ENCODE measurements around the gene VENTX. TPM values are rescaled to one million over a fixed set of nuclear protein-coding genes. Genes with fewer than 3 reads are reported as not detected.

Gene VENTX
- polyA plus RNA-seq, 1 donor (not counting 4 experiments of a cell fraction or from before 2014, with no cell fraction given), result not detected

- H3K4me1 ChIP-seq (ENCODE audit: control insufficient read depth, extremely low read depth, insufficient read depth, low read length), result no peaks in the 10 kb centered on the region
- no peak overlapping the region for H2AFZ ChIP-seq (ENCODE audit: control insufficient read depth, low read length)
- no peak overlapping the region for H3K4me3 ChIP-seq (ENCODE audit: control insufficient read depth in 2 of 3, extremely low read depth in 1 of 3, insufficient read depth in 2 of 3, low read depth in 1 of 3, low read length in 3 of 3)
- no peak overlapping the region for H3K4me2 ChIP-seq (ENCODE audit: control insufficient read depth, extremely low read depth, insufficient read depth, low read depth, low read length)
- H4K20me1 ChIP-seq (ENCODE audit: control insufficient read depth, extremely low read depth, insufficient read depth, low read length), result no peaks in the 10 kb centered on the region
- DNase-seq (ENCODE audit: low read depth, low spot score), result no peak
- TF ChIP-seq EZH2 (IDR thresholded peaks at IDR 0.05; ENCODE audit: low read length), result no peak
- no peak overlapping the region for H3K9ac ChIP-seq (ENCODE audit: control insufficient read depth, extremely low read depth, insufficient read depth, low read length)
- peaks cover 6% of the 10 kb centered on the region for H3K27me3 ChIP-seq (ENCODE audit: control insufficient read depth, extremely low read depth, insufficient read depth, low read length)
- no peak for FAIRE-seq
- H3K9me3 ChIP-seq (ENCODE audit: control insufficient read depth, low read depth, low read length), result no peaks in the 10 kb centered on the region
- no peaks in the 10 kb centered on the region for H3K9me1 ChIP-seq (ENCODE audit: control insufficient read depth, extremely low read depth, insufficient read depth, low read length)
- dilution Hi-C loops (cut with MboI; ENCODE audit: extremely low pct_ligation_motif_present, low sequenced_read_pairs), result no loop called here
- no peaks in the 10 kb centered on the region for H3K36me3 ChIP-seq (ENCODE audit: control insufficient read depth in 2 of 2, extremely low read depth in 1 of 2, insufficient read depth in 2 of 2, low read length in 2 of 2)
- no peaks in the 10 kb centered on the region for H3K79me2 ChIP-seq (ENCODE audit: control insufficient read depth, insufficient read depth, low read length)
- H3K27ac ChIP-seq (ENCODE audit: control insufficient read depth, insufficient read depth, low read length), result no peak overlapping the region
Measured at GRCh38 chr10:133198621-133199487, 38.8 kb upstream of the VENTX start.

- no peak overlapping the region for H3K9ac ChIP-seq (ENCODE audit: control insufficient read depth, extremely low read depth, insufficient read depth, low read length)
- no peaks in the 10 kb centered on the region for H4K20me1 ChIP-seq (ENCODE audit: control insufficient read depth, extremely low read depth, insufficient read depth, low read length)
- H3K36me3 ChIP-seq (ENCODE audit: control insufficient read depth in 2 of 2, extremely low read depth in 1 of 2, insufficient read depth in 2 of 2, low read length in 2 of 2), result no peaks in the 10 kb centered on the region
- H3K4me1 ChIP-seq (ENCODE audit: control insufficient read depth, extremely low read depth, insufficient read depth, low read length), result no peaks in the 10 kb centered on the region
- no peaks in the 10 kb centered on the region for H3K9me1 ChIP-seq (ENCODE audit: control insufficient read depth, extremely low read depth, insufficient read depth, low read length)
- H3K27ac ChIP-seq (ENCODE audit: control insufficient read depth, insufficient read depth, low read length), result no peak overlapping the region
- FAIRE-seq (no peak), DNase-seq (ENCODE audit: low read depth, low spot score) (no peak)
- no peaks in the 10 kb centered on the region for H3K9me3 ChIP-seq (ENCODE audit: control insufficient read depth, low read depth, low read length)
- no peak for TF ChIP-seq EZH2 (IDR thresholded peaks at IDR 0.05; ENCODE audit: low read length)
- no peak for TF ChIP-seq CTCF (optimal IDR thresholded peaks at IDR 0.05 in 1 of 3, IDR thresholded peaks at IDR 0.05 in 1 of 3, conservative IDR thresholded peaks at IDR 0.05 in 1 of 3; ENCODE audit: extremely low read depth in 1 of 3, insufficient read depth in 2 of 3, low read length in 3 of 3)
- H3K4me3 ChIP-seq (ENCODE audit: control insufficient read depth in 2 of 3, extremely low read depth in 1 of 3, insufficient read depth in 2 of 3, low read depth in 1 of 3, low read length in 3 of 3), result no peak overlapping the region
- no peaks in the 10 kb centered on the region for H3K79me2 ChIP-seq (ENCODE audit: control insufficient read depth, insufficient read depth, low read length)
- no peak overlapping the region for H3K4me2 ChIP-seq (ENCODE audit: control insufficient read depth, extremely low read depth, insufficient read depth, low read depth, low read length)
- peaks cover 6% of the 10 kb centered on the region for H3K27me3 ChIP-seq (ENCODE audit: control insufficient read depth, extremely low read depth, insufficient read depth, low read length)
- dilution Hi-C loops (cut with MboI; ENCODE audit: extremely low pct_ligation_motif_present, low sequenced_read_pairs), result no loop called here
- H2AFZ ChIP-seq (ENCODE audit: control insufficient read depth, low read length), result no peak overlapping the region
Measured at GRCh38 chr10:133199488-133199885, 38.2 kb upstream of the VENTX start.
